NB4 (cell line): ENCODE data around the gene KCNG4.

ENCODE experiments used
- MYC ChIP-seq: IDR thresholded peaks from 2 replicates; pipeline ENCODE4 v1.6.1; 2011; ENCODE audit warnings: low read depth, low read length
- POLR2A ChIP-seq: IDR thresholded peaks from 2 replicates; pipeline ENCODE4 v1.6.1; 2011; ENCODE audit warnings: mild to moderate bottlenecking; ENCODE audit not compliant: insufficient read length; ENCODE audit errors: extremely low read depth
- TF ChIP-seq, protein P1 (sequence below): IDR thresholded peaks from one replicate; pipeline ENCODE4 v1.5.1; 2012; ENCODE audit warnings: low read depth, low read length
- TF ChIP-seq, protein P2 (sequence below): IDR thresholded peaks from 2 replicates; pipeline ENCODE4 v1.6.1; 2011; ENCODE audit warnings: low read depth, low read length

DNA sequence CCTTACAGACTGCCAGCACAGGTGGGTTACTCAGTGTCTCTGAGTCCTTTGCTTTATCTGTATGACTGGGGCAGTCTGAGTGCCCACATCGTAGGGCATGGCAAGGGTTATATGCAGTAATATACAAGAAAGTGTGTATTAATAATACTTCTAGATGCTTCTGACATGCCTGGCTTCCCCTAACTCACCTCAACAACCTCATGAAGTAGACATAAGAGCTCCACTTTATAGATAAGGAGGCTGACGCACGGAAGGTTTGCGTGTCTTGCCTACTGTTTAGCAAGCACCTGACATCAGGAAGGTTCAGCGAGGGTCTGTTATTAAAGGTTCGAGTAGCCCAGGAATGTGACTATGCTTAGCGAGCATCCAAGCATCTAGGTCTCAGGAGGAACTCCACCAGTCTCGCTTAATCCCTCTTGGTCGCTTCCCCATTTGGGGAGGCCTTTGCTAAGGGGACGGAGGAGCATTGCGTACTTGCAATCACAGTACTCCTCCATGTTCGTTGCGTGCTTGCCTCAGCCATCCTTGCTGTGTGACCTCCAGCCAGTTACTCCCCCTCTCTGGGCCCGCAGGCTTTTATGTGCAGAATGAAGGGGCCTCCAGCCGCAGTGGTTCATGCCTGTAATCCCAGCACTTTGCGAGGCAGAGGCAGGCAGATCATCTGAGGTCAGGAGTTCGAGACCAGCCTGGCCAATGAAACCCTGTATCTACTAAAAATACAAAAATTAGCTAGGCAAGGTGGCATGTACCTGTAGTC is 1.6 kb downstream of the KCNG4 start:
- TF ChIP-seq, protein P1, sequence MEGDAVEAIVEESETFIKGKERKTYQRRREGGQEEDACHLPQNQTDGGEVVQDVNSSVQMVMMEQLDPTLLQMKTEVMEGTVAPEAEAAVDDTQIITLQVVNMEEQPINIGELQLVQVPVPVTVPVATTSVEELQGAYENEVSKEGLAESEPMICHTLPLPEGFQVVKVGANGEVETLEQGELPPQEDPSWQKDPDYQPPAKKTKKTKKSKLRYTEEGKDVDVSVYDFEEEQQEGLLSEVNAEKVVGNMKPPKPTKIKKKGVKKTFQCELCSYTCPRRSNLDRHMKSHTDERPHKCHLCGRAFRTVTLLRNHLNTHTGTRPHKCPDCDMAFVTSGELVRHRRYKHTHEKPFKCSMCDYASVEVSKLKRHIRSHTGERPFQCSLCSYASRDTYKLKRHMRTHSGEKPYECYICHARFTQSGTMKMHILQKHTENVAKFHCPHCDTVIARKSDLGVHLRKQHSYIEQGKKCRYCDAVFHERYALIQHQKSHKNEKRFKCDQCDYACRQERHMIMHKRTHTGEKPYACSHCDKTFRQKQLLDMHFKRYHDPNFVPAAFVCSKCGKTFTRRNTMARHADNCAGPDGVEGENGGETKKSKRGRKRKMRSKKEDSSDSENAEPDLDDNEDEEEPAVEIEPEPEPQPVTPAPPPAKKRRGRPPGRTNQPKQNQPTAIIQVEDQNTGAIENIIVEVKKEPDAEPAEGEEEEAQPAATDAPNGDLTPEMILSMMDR: no peak
- no peak for TF ChIP-seq POLR2A
- TF ChIP-seq, protein P2, sequence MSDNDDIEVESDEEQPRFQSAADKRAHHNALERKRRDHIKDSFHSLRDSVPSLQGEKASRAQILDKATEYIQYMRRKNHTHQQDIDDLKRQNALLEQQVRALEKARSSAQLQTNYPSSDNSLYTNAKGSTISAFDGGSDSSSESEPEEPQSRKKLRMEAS: no peak
- TF ChIP-seq MYC: no peak
